Measurements from ENCODE around the gene TMEM132A. TPM values are rescaled to one million over a fixed set of nuclear protein-coding genes. Genes with fewer than 3 reads are reported as not detected.

Gene TMEM132A
- total and polyA plus RNA-seq, 2 of the 13 experiments (the other 11 are each of a cell fraction or from before 2014, with no cell fraction given) = 11.1 to 32.9 TPM

- no peak for TF ChIP-seq BCL6 (CRISPR knock-in tag; IDR thresholded peaks at IDR 0.05)
- TF ChIP-seq KAT7 (CRISPR knock-in tag; IDR thresholded peaks at IDR 0.05; ENCODE audit: borderline replicate concordance) = no peak
- no peak for TF ChIP-seq HIC2 (CRISPR knock-in tag; IDR thresholded peaks at IDR 0.05; ENCODE audit: low read depth)
Measured at GRCh38 chr11:60912223-60912850, 11.9 kb upstream of the TMEM132A start (continued).

GRCh38 chr11:60912851-60913528 lies 11.3 kb upstream of the TMEM132A start:
- H3K4me2 ChIP-seq (ENCODE audit: low read depth, low read length) = peak overlapping the region; percentile 64
- WGBS (ENCODE audit: low lambda C conversion rate) = 84% methylated on average over 22 of the region's 22 CpGs
- DNase-seq (ENCODE audit: low spot score) = no peak
- FAIRE-seq = no peak
- H3K79me2 ChIP-seq (ENCODE audit: insufficient read depth, low read length) = no peaks in the 10 kb centered on the region
- TF ChIP-seq ZSCAN9 (CRISPR knock-in tag; IDR thresholded peaks at IDR 0.05; ENCODE audit: borderline replicate concordance) (0 out of 2 replicates have a peak, but pooled peaks have one; percentile 1), NR2F2 (IDR thresholded peaks at IDR 0.05; ENCODE audit: borderline replicate concordance, low read depth) (no peak)
- no peaks in the 10 kb centered on the region for H3K27me3 ChIP-seq (ENCODE audit: control insufficient read depth in 1 of 2, insufficient read depth in 2 of 2, low read length in 2 of 2)
- H4K20me1 ChIP-seq (ENCODE audit: insufficient read depth, low read length) = no peaks in the 10 kb centered on the region
- no peaks in the 10 kb centered on the region for H3K36me3 ChIP-seq (replicated peaks in 1 of 2; ENCODE audit: control insufficient read depth in 1 of 2, insufficient read depth in 2 of 2, low read length in 2 of 2)
- H3K4me3 ChIP-seq (replicated peaks in 1 of 3; ENCODE audit: insufficient read depth in 1 of 3, low read depth in 2 of 3, low read length in 3 of 3) = peak overlapping the region in 2 of 3 experiments; percentile 24 to 62; a peak in 2 of 6 replicates
- peak overlapping the region; percentile 62; the same call in 1 of the 2 replicates for H3K9ac ChIP-seq (ENCODE audit: insufficient read depth, low read depth, low read length)
- peak; percentile 10; the same call in 2 of the 3 replicates for ATAC-seq
- H2AFZ ChIP-seq (ENCODE audit: low read length) = peak overlapping the region; percentile 79
- H3K9me3 ChIP-seq (ENCODE audit: low read length) = no peaks in the 10 kb centered on the region
- in situ Hi-C loops (cut with HindIII; ENCODE audit: extremely low pct_ligation_motif_present, low pct_unique_long_range_greater_than_20kb) = no loop called here
- peaks cover 31% of the 10 kb centered on the region for H3K4me1 ChIP-seq (ENCODE audit: insufficient read depth, low read length)
- no TSS peak for BruUV-seq (replicated peaks)
- POLR2A ChIA-PET = interaction anchor here (1.1 to 1.5 kb wide), 3 partner anchors 11 to 62 kb away, joined by 3 to 7 read pairs (median 5); partner anchors contain the start of gene TMEM132A
- H3K27ac ChIP-seq (ENCODE audit: extremely low read length, insufficient read depth, low read length) = peak overlapping the region; percentile 64
- CTCF ChIA-PET (ENCODE audit: low intra/inter-chr PET ratio, low total read pairs) = no interaction called here
- intact Hi-C loops (cut with micrococcal nuclease; ENCODE audit: unreplicated experiment) = no loop called here
